ENCODE results near the gene DCHS1. TPM values are rescaled to one million over a fixed set of nuclear protein-coding genes. Genes with fewer than 3 reads are reported as not detected.

DCHS1 gene
- total and polyA plus RNA-seq, 10 of the 15 experiments (the other 5 are each of a cell fraction or from before 2014, with no cell fraction given): 0.02 to 0.64 (median 0.18) TPM; not detected in 1

DNA sequence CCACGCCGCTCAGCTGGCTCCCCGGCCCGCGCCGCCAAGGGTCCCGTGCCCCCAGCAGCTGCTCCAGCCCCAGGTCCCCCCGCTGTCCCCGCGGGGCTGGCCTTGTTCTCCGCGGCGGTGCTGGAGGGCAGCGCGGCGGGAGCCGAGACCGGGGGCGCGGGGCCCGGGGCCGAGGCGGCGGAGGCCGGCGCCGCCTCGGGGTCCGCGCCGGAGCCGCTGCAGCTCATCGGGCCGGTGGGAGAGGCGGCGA is 43.7 kb downstream of the DCHS1 start (continued):
- TF ChIP-seq, protein P1, sequence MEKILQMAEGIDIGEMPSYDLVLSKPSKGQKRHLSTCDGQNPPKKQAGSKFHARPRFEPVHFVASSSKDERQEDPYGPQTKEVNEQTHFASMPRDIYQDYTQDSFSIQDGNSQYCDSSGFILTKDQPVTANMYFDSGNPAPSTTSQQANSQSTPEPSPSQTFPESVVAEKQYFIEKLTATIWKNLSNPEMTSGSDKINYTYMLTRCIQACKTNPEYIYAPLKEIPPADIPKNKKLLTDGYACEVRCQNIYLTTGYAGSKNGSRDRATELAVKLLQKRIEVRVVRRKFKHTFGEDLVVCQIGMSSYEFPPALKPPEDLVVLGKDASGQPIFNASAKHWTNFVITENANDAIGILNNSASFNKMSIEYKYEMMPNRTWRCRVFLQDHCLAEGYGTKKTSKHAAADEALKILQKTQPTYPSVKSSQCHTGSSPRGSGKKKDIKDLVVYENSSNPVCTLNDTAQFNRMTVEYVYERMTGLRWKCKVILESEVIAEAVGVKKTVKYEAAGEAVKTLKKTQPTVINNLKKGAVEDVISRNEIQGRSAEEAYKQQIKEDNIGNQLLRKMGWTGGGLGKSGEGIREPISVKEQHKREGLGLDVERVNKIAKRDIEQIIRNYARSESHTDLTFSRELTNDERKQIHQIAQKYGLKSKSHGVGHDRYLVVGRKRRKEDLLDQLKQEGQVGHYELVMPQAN (conservative IDR thresholded peaks at IDR 0.05): peak; percentile 88
- TF ChIP-seq EGR1 (IDR thresholded peaks at IDR 0.05; ENCODE audit: borderline replicate concordance in 1 of 2, low read depth in 2 of 2, low read length in 2 of 2): no peak
- peak; percentile 42 for TF ChIP-seq NR2C1 (IDR thresholded peaks at IDR 0.05)
- 0 out of 2 replicates have a peak, but pooled peaks have one; percentile 76 for TF ChIP-seq LARP7 (IDR thresholded peaks at IDR 0.05)
- TF ChIP-seq MYC (IDR thresholded peaks at IDR 0.05; ENCODE audit: insufficient read depth, insufficient read length, insufficient replicate concordance, low read length, severe bottlenecking): no peak
- TF ChIP-seq CBX5 (IDR thresholded peaks at IDR 0.05; ENCODE audit: low read depth): no peak
- TF ChIP-seq SMAD1 (IDR thresholded peaks at IDR 0.05; ENCODE audit: low read depth, partially characterized antibody): no peak
- no peak for TF ChIP-seq TAF1 (IDR thresholded peaks at IDR 0.05; ENCODE audit: borderline replicate concordance, low read depth, low read length)
- peak; percentile 21; the same call in 1 of the 2 replicates for TF ChIP-seq BRCA1 (IDR thresholded peaks at IDR 0.05; ENCODE audit: low read depth, low read length)
- TF ChIP-seq RCOR1 (conservative IDR thresholded peaks at IDR 0.05; ENCODE audit: low read depth, low read length): no peak
- peak; percentile 55; the same call in 1 of the 2 replicates for TF ChIP-seq NR2F1 (conservative IDR thresholded peaks at IDR 0.05)
- no peak for TF ChIP-seq SP1 (IDR thresholded peaks at IDR 0.05; ENCODE audit: low read depth, low read length)
- peak; percentile 51; the same call in 1 of the 2 replicates for TF ChIP-seq ZNF217 (IDR thresholded peaks at IDR 0.05)
- TF ChIP-seq TCF12 (IDR thresholded peaks at IDR 0.05; ENCODE audit: low read depth, low read length): no peak
- TF ChIP-seq, protein P2, sequence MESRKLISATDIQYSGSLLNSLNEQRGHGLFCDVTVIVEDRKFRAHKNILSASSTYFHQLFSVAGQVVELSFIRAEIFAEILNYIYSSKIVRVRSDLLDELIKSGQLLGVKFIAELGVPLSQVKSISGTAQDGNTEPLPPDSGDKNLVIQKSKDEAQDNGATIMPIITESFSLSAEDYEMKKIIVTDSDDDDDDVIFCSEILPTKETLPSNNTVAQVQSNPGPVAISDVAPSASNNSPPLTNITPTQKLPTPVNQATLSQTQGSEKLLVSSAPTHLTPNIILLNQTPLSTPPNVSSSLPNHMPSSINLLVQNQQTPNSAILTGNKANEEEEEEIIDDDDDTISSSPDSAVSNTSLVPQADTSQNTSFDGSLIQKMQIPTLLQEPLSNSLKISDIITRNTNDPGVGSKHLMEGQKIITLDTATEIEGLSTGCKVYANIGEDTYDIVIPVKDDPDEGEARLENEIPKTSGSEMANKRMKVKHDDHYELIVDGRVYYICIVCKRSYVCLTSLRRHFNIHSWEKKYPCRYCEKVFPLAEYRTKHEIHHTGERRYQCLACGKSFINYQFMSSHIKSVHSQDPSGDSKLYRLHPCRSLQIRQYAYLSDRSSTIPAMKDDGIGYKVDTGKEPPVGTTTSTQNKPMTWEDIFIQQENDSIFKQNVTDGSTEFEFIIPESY (IDR thresholded peaks at IDR 0.05): no peak
- TF ChIP-seq ZSCAN29 (IDR thresholded peaks at IDR 0.05): peak; percentile 71; the same call in 1 of the 2 replicates
- no peak for TF ChIP-seq FOXK2 (IDR thresholded peaks at IDR 0.05)
- no peak for TF ChIP-seq NBN (IDR thresholded peaks at IDR 0.05)
- TF ChIP-seq, protein P3, sequence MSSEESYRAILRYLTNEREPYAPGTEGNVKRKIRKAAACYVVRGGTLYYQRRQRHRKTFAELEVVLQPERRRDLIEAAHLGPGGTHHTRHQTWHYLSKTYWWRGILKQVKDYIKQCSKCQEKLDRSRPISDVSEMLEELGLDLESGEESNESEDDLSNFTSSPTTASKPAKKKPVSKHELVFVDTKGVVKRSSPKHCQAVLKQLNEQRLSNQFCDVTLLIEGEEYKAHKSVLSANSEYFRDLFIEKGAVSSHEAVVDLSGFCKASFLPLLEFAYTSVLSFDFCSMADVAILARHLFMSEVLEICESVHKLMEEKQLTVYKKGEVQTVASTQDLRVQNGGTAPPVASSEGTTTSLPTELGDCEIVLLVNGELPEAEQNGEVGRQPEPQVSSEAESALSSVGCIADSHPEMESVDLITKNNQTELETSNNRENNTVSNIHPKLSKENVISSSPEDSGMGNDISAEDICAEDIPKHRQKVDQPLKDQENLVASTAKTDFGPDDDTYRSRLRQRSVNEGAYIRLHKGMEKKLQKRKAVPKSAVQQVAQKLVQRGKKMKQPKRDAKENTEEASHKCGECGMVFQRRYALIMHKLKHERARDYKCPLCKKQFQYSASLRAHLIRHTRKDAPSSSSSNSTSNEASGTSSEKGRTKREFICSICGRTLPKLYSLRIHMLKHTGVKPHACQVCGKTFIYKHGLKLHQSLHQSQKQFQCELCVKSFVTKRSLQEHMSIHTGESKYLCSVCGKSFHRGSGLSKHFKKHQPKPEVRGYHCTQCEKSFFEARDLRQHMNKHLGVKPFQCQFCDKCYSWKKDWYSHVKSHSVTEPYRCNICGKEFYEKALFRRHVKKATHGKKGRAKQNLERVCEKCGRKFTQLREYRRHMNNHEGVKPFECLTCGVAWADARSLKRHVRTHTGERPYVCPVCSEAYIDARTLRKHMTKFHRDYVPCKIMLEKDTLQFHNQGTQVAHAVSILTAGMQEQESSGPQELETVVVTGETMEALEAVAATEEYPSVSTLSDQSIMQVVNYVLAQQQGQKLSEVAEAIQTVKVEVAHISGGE (CRISPR knock-in tag; IDR thresholded peaks at IDR 0.05): 0 out of 2 replicates have a peak, but pooled peaks have one; percentile 42
- TF ChIP-seq, protein P4, sequence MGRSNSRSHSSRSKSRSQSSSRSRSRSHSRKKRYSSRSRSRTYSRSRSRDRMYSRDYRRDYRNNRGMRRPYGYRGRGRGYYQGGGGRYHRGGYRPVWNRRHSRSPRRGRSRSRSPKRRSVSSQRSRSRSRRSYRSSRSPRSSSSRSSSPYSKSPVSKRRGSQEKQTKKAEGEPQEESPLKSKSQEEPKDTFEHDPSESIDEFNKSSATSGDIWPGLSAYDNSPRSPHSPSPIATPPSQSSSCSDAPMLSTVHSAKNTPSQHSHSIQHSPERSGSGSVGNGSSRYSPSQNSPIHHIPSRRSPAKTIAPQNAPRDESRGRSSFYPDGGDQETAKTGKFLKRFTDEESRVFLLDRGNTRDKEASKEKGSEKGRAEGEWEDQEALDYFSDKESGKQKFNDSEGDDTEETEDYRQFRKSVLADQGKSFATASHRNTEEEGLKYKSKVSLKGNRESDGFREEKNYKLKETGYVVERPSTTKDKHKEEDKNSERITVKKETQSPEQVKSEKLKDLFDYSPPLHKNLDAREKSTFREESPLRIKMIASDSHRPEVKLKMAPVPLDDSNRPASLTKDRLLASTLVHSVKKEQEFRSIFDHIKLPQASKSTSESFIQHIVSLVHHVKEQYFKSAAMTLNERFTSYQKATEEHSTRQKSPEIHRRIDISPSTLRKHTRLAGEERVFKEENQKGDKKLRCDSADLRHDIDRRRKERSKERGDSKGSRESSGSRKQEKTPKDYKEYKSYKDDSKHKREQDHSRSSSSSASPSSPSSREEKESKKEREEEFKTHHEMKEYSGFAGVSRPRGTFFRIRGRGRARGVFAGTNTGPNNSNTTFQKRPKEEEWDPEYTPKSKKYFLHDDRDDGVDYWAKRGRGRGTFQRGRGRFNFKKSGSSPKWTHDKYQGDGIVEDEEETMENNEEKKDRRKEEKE (IDR thresholded peaks at IDR 0.05): 0 out of 2 replicates have a peak, but pooled peaks have one; percentile 35
- no peak for TF ChIP-seq MEF2A (IDR thresholded peaks at IDR 0.05; ENCODE audit: insufficient read depth, low read depth, low read length)
- no peak for TF ChIP-seq BCL11A (IDR thresholded peaks at IDR 0.05; ENCODE audit: low read depth, low read length)

Measured in GM12878 (cell line).